Activated gamma-delta T cell (primary cell): ENCODE results near the gene CNGA3.

ENCODE experiments used
- DNase-seq: peaks from one replicate; lab custom pipeline; 2025; lab: John Stamatoyannopoulos, UW

Gene CNGA3

DNA sequence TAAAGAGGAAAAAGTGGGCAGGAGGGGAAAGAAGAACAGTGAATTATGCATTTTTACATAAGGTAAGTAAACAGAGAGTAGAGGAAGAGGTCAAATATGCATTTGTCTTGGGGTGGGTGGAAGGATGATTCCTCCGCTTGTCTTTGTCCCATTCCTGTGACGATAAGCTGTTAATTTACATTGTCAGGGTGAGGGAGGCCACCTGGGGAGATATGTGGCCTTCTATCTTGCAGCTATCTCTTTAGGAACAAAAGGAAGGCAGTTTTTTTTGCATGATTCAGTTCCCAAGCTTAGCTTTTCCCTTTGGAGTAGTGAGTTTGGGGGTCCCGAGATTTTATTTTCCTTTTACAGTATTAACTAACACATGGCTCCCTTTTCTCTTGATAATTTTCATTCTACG, 96.2 kb downstream of the CNGA3 start:
- no peak for DNase-seq

GRCh38 chr2:98444436-98445176, 98.3 kb downstream of the CNGA3 start, which contains the start of gene INPP4A:
Gene INPP4A, plus strand, starts transcription at chr2:98444858. Its CDS starts 75,191 bp downstream, at chr2:98520049.
- peak; percentile 70 for DNase-seq

GRCh38 chr2:98445177-98445682, 99.0 kb downstream of the CNGA3 start:
- DNase-seq: no peak

- DNase-seq: no peak
These were observed 99.7 kb downstream of the CNGA3 start for GRCh38 chr2:98445683-98446581.

DNA sequence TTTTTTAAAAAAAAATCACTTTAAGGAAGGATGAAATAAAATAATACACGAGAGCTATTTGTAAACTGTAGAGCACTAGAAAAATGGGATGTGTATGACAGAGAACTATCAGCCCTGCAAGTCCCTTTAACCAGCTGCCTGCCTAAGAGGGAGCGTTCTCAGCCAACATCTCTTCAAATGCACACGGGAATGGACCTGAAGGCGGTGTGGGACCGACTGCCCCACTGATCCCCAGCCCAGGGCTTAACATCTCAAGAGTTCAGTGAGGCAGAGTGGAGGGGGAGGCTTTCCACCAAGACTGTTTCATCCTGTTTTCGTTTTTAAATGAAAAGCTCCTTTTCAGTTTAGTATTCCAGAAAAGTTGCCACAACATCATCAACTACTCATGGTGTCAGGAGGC, 100.6 kb downstream of the CNGA3 start:
- DNase-seq: no peak
